Measurements from ENCODE around the gene FOSL1. TPM values are rescaled to one million over a fixed set of nuclear protein-coding genes. Genes with fewer than 3 reads are reported as not detected.

FOSL1 gene
- total and polyA plus RNA-seq, 2 donors (not counting 3 experiments of a cell fraction or from before 2014, with no cell fraction given) = 18.1 to 53.8 TPM

DNA sequence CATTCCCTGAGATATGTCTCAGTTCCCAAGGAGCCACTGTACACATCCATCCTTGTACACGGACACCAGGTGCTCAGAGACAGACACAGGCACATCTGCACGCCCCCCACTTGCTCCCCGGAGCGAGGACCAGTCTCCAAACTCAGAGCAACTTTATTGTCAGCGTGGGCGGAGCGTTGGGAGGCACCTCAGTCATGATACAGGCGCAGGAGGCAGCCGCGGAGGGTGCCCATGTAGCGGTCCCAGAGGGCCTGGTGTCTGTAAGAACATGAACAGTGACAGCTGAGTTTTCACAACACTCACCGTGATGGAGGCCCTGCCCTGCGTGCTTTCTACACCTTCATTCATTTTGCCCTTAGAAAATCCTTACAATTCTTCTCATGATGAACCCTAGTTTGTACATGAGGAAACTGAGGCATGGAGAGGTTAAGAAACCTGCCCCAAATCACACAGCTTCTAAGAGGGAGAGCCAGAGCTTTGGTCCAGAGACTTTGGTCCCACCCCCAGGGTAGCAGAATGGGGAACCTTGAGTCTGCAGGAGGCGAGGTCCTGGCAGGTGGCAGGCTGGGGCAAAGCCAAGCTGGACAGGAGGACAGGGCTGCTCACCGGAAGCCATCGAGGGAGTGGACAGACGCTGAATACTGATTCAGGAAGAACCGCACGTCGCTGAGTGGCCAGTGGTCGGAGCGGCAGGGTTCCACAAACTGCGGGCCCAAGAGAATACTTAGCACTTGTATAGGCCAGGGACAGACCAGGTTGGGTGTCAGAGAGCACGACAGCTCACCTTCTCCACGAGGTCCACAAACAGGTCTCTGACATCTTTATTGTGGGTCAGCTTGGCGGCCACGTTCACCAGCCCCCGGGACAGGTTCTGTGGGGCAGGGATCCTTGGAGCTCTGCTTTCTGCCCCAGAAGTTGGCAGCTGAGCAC is 16.1 kb downstream of the FOSL1 start:
- Histone ChIP-seq H3K9me3 (replicated peaks; ENCODE audit: control insufficient read depth, insufficient read depth, low read length) (no peaks in the 10 kb centered on the region), H3K79me2 (ENCODE audit: control insufficient read depth, insufficient read depth, low read length) (peaks cover 11% of the 10 kb centered on the region), H3K4me2 (ENCODE audit: insufficient read depth, low read length) (no peak overlapping the region), H3K27me3 (ENCODE audit: control insufficient read depth in 2 of 2, insufficient read depth in 2 of 2, low read length in 2 of 2) (no peaks in the 10 kb centered on the region), H3K36me3 (ENCODE audit: control insufficient read depth in 2 of 2, extremely low read depth in 1 of 2, insufficient read depth in 2 of 2, low read length in 2 of 2) (peaks cover 4 to 30% of the 10 kb centered on the region in 2 experiments), H3K9me1 (replicated peaks; ENCODE audit: control insufficient read depth, extremely low read depth, insufficient read depth, low read length) (no peaks in the 10 kb centered on the region), H3K4me3 (replicated peaks in 1 of 3; ENCODE audit: insufficient read depth in 1 of 3, low read depth in 1 of 3, low read length in 3 of 3) (no peak overlapping the region), H4K20me1 (replicated peaks; ENCODE audit: control insufficient read depth, extremely low read depth, insufficient read depth, low read length) (no peaks in the 10 kb centered on the region), H2AFZ (ENCODE audit: low read depth, low read length) (no peak overlapping the region), H3K4me1 (ENCODE audit: control insufficient read depth, extremely low read depth, insufficient read depth, low read length) (peaks cover 16% of the 10 kb centered on the region), H3K27ac (ENCODE audit: insufficient read depth, low read depth, low read length) (no peak overlapping the region), H3K9ac (replicated peaks; ENCODE audit: extremely low read depth, insufficient read depth, low read length) (no peak overlapping the region)
- no peak for DNase-seq (ENCODE audit: low read depth, low spot score)
- TF ChIP-seq POLR2A (IDR thresholded peaks at IDR 0.05; ENCODE audit: low read depth, low read length) (no peak), EZH2 (IDR thresholded peaks at IDR 0.05; ENCODE audit: borderline replicate concordance, low read depth, low read length, severe bottlenecking) (no peak), POLR2AphosphoS5 (IDR thresholded peaks at IDR 0.05; ENCODE audit: insufficient read depth, low read depth, low read length) (no peak), FOS (IDR thresholded peaks at IDR 0.05; ENCODE audit: borderline replicate concordance, insufficient read depth, low read length) (no peak), JUN (IDR thresholded peaks at IDR 0.05; ENCODE audit: borderline replicate concordance, insufficient read depth, insufficient read length, low read depth) (no peak), GATA2 (IDR thresholded peaks at IDR 0.05; ENCODE audit: insufficient read depth, insufficient read length, low read depth, low read length) (no peak), MYC (IDR thresholded peaks at IDR 0.05; ENCODE audit: low read depth, low read length) (no peak)
- TF ChIP-seq, protein P1, sequence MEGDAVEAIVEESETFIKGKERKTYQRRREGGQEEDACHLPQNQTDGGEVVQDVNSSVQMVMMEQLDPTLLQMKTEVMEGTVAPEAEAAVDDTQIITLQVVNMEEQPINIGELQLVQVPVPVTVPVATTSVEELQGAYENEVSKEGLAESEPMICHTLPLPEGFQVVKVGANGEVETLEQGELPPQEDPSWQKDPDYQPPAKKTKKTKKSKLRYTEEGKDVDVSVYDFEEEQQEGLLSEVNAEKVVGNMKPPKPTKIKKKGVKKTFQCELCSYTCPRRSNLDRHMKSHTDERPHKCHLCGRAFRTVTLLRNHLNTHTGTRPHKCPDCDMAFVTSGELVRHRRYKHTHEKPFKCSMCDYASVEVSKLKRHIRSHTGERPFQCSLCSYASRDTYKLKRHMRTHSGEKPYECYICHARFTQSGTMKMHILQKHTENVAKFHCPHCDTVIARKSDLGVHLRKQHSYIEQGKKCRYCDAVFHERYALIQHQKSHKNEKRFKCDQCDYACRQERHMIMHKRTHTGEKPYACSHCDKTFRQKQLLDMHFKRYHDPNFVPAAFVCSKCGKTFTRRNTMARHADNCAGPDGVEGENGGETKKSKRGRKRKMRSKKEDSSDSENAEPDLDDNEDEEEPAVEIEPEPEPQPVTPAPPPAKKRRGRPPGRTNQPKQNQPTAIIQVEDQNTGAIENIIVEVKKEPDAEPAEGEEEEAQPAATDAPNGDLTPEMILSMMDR (IDR thresholded peaks at IDR 0.05; ENCODE audit: extremely low read depth in 1 of 2, insufficient read depth in 1 of 2, low read depth in 1 of 2, low read length in 2 of 2) = no peak
- TF ChIP-seq, protein P2, sequence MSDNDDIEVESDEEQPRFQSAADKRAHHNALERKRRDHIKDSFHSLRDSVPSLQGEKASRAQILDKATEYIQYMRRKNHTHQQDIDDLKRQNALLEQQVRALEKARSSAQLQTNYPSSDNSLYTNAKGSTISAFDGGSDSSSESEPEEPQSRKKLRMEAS (IDR thresholded peaks at IDR 0.05; ENCODE audit: insufficient read depth, insufficient read length) = no peak
- no peak for FAIRE-seq
- BruUV-seq (replicated peaks) = no TSS peak
- dilution Hi-C loops (cut with MboI; ENCODE audit: extremely low pct_ligation_motif_present, low sequenced_read_pairs) = no loop called here
- intact Hi-C loops (cut with micrococcal nuclease) = loop anchor here (1.0 kb wide), 1 partner anchor 105 kb away; no protein-coding TSS in a partner anchor
- CTCF ChIA-PET = interaction anchor here (0.5 to 3.4 kb wide), 49 partner anchors 8 to 344 kb away, joined by 3 to 115 read pairs (median 5); partner anchors contain the start of genes AP5B1, BANF1, CFL1 and EFEMP2
- POLR2A ChIA-PET = interaction anchor here (1.1 to 1.9 kb wide), 2 partner anchors 14 to 25 kb away, joined by 3 to 17 read pairs; partner anchors contain the start of genes CFL1 and MUS81

Measured in endothelial cell of umbilical vein (primary cell).